NT2/D1 (cell line): ENCODE measurements around the gene LHX6.

Experiments
- YY1 ChIP-seq: IDR thresholded peaks from 2 replicates; pipeline ENCODE4 v1.6.1; 2011; ENCODE audit not compliant: insufficient read length, insufficient read depth
- ZNF274 ChIP-seq: IDR thresholded peaks from 2 replicates; pipeline ENCODE4 v1.6.1; 2011; ENCODE audit warnings: mild to moderate bottlenecking, low read depth, low read length

- TF ChIP-seq YY1, result no peak
- no peak for TF ChIP-seq ZNF274
Measured at GRCh38 chr9:122179690-122180074, 49.1 kb downstream of the LHX6 start.
